HepG2 (cell line): ENCODE measurements around the gene RGS5. TPM values are rescaled to one million over a fixed set of nuclear protein-coding genes. Genes with fewer than 3 reads are reported as not detected.

Source experiments
- ATAC-seq: fragments of 200-7000 bp; cut with Tn5 transposase; 3 replicates; pipeline ENCODE4 v1.9.1; 2020; ENCODE audit warnings: mild to moderate bottlenecking, moderate library complexity
- BruUV-seq: library from RNA; stranded (reverse); fragments of 400-500 nt; replicated peaks from 2 replicates; lab custom pipeline; 2021; lab: Mats Ljungman, UMichigan
- CTCF ChIA-PET: fragments of 300-600 bp; formaldehyde crosslinking; extraction: SDS; loops from one replicate; lab custom pipeline; 2021; ENCODE audit warnings: low total read pairs, inconsistent platforms, low intra/inter-chr PET ratio; lab: Yijun Ruan, JAX
- POLR2A ChIA-PET: fragments of 350-600 bp; sonication (Branson Sonifier 250); formaldehyde crosslinking; loops from one replicate; lab custom pipeline; 2020; ENCODE audit warnings: antibody characterized with exemption, inconsistent platforms; lab: Yijun Ruan, JAX
- DNase-seq: peaks from one replicate; pipeline ENCODE4 v3.0.0-alpha.2; 2015; ENCODE audit warnings: low spot score
- FAIRE-seq: peaks from 3 replicates; lab custom pipeline; 2011; peaks lifted over from hg19 to GRCh38; lab: Jason Lieb, UNC
- H2AFZ ChIP-seq: one replicate; pipeline ENCODE4 v1.6.1; 2011; ENCODE audit warnings: low read length, inconsistent platforms
- H3K27ac ChIP-seq: fragments of 300-600 bp; 3 replicates; pipeline ENCODE4 v1.8.0; 2011; ENCODE audit warnings: mixed run types, mild to moderate bottlenecking, mixed read lengths, low read length, inconsistent platforms; ENCODE audit not compliant: insufficient read depth; ENCODE audit errors: extremely low read length
- H3K27me3 ChIP-seq, 2 experiments: fragments of 200-600 bp in 1 of 2; 2 replicates in 1 of 2; 3 replicates in 1 of 2; pipeline versions ENCODE4 v1.6.0 to v1.8.0; 2011; ENCODE audit warnings: low read length in 2 of 2, mild to moderate bottlenecking in 2 of 2, moderate library complexity in 2 of 2, inconsistent platforms in 1 of 2; ENCODE audit not compliant: insufficient read depth in 2 of 2, control insufficient read depth in 1 of 2
- H3K36me3 ChIP-seq, 2 experiments: fragments of 200-600 bp in 1 of 2; replicated peaks in 1 of 2; 2 replicates in 1 of 2; 3 replicates in 1 of 2; pipeline versions ENCODE4 v1.5.1 to v1.8.0; 2011; ENCODE audit warnings: low read length in 2 of 2, inconsistent platforms in 1 of 2; ENCODE audit not compliant: insufficient read depth in 2 of 2, control insufficient read depth in 1 of 2
- H3K4me1 ChIP-seq: 2 replicates; pipeline ENCODE4 v1.5.1; 2012; ENCODE audit warnings: low read length, inconsistent platforms; ENCODE audit not compliant: insufficient read depth
- H3K4me2 ChIP-seq: 2 replicates; pipeline ENCODE4 v1.6.0; 2011; ENCODE audit warnings: low read depth, low read length, inconsistent platforms
- H3K4me3 ChIP-seq, 3 experiments: fragments of 200-600 bp in 1 of 3; sonication (generic), shearing (Covaris generic) in 1 of 3; replicated peaks in 1 of 3; 2 replicates each; pipeline ENCODE4 v1.5.1; 2011 to 2016; ENCODE audit warnings: low read length in 3 of 3, inconsistent platforms in 2 of 3, low read depth in 2 of 3, mild to moderate bottlenecking in 2 of 3, control low read depth in 1 of 3, mixed read lengths in 1 of 3; ENCODE audit not compliant: insufficient read depth in 1 of 3
- H3K79me2 ChIP-seq: one replicate; pipeline ENCODE4 v1.6.1; 2011; ENCODE audit warnings: low read length, inconsistent platforms; ENCODE audit not compliant: insufficient read depth
- H3K9ac ChIP-seq: 2 replicates; pipeline ENCODE4 v1.6.0; 2011; ENCODE audit warnings: mild to moderate bottlenecking, low read depth, low read length, inconsistent platforms; ENCODE audit not compliant: insufficient read depth
- H3K9me3 ChIP-seq: 2 replicates; pipeline ENCODE4 v1.5.1; 2012; ENCODE audit warnings: mild to moderate bottlenecking, low read length
- H4K20me1 ChIP-seq: 2 replicates; pipeline ENCODE4 v1.6.0; 2011; ENCODE audit warnings: inconsistent platforms, mild to moderate bottlenecking, low read length, moderate library complexity; ENCODE audit not compliant: insufficient read depth
- CBX2 ChIP-seq, 2 experiments: fragments of 200-600 bp in 1 of 2; sonication (generic); formaldehyde crosslinking in 1 of 2; IDR thresholded peaks; 2 replicates each; pipeline versions ENCODE4 v1.7.0 to v1.8.1; 2018 to 2022; ENCODE audit warnings: low read depth in 2 of 2, low read length in 1 of 2, mild to moderate bottlenecking in 1 of 2, missing genetic modification reagents in 1 of 2
- DR1 ChIP-seq: sonication (generic); formaldehyde crosslinking; IDR thresholded peaks from 2 replicates; pipeline ENCODE4 v1.8.0; 2021; ENCODE audit warnings: mild to moderate bottlenecking, missing genetic modification reagents, inconsistent platforms
- E2F5 ChIP-seq: sonication (generic); formaldehyde crosslinking; conservative IDR thresholded peaks from 2 replicates; pipeline ENCODE4 v1.4.0; 2020; ENCODE audit warnings: missing genetic modification reagents
- MEIS2 ChIP-seq: sonication (generic); formaldehyde crosslinking; IDR thresholded peaks from 2 replicates; pipeline ENCODE4 v1.9.0; 2021; ENCODE audit warnings: mild to moderate bottlenecking, missing genetic modification reagents
- NR2F6 ChIP-seq, 2 experiments: IDR thresholded peaks; 2 replicates each; pipeline ENCODE4 v1.6.1; 2016; ENCODE audit warnings: antibody characterized with exemption in 1 of 2, mild to moderate bottlenecking in 1 of 2
- PITX1 ChIP-seq: sonication (generic); formaldehyde crosslinking; IDR thresholded peaks from 2 replicates; pipeline ENCODE4 v1.5.1; 2020; ENCODE audit warnings: mild to moderate bottlenecking, missing genetic modification reagents
- SNAPC5 ChIP-seq: sonication (generic); formaldehyde crosslinking; IDR thresholded peaks from 2 replicates; pipeline ENCODE4 v1.8.1; 2023; ENCODE audit warnings: mild to moderate bottlenecking, missing genetic modification reagents, borderline replicate concordance
- TEAD2 ChIP-seq: sonication (generic); formaldehyde crosslinking; IDR thresholded peaks from 2 replicates; pipeline ENCODE4 v1.9.0; 2021; ENCODE audit warnings: missing genetic modification reagents
- YEATS4 ChIP-seq: sonication (generic); formaldehyde crosslinking; IDR thresholded peaks from 2 replicates; pipeline ENCODE4 v1.4.0; 2020; ENCODE audit warnings: missing genetic modification reagents, borderline replicate concordance
- ZKSCAN8 ChIP-seq: IDR thresholded peaks from 2 replicates; pipeline ENCODE4 v1.6.1; 2016; ENCODE audit warnings: borderline replicate concordance, missing genetic modification reagents, missing compliant biosample characterization
- ZNF512B ChIP-seq: sonication (generic); formaldehyde crosslinking; IDR thresholded peaks from 2 replicates; pipeline ENCODE4 v1.5.1; 2020; ENCODE audit warnings: missing genetic modification reagents, mild to moderate bottlenecking, borderline replicate concordance
- ZNF576 ChIP-seq: sonication (generic); formaldehyde crosslinking; IDR thresholded peaks from 2 replicates; pipeline ENCODE4 v1.4.0; 2020; ENCODE audit warnings: mild to moderate bottlenecking, missing genetic modification reagents
- ZNF724P ChIP-seq: sonication (generic); formaldehyde crosslinking; IDR thresholded peaks from 2 replicates; pipeline ENCODE4 v1.8.0; 2022; ENCODE audit warnings: missing genetic modification reagents, borderline replicate concordance
- ZNF891 ChIP-seq: sonication (generic); formaldehyde crosslinking; IDR thresholded peaks from 2 replicates; pipeline ENCODE4 v1.5.0; 2020; ENCODE audit warnings: mild to moderate bottlenecking, missing genetic modification reagents
- ZSCAN20 ChIP-seq: sonication (generic); formaldehyde crosslinking; IDR thresholded peaks from 2 replicates; pipeline ENCODE4 v1.4.0; 2020; ENCODE audit warnings: missing genetic modification reagents, mild to moderate bottlenecking, borderline replicate concordance
- WGBS: methylation state at CpG from one replicate; pipeline ENCODE4 v1.1.6; 2017; ENCODE audit warnings: low lambda C conversion rate; 5-methylcytosine and 5-hydroxymethylcytosine counted together
- in situ Hi-C: cut with HindIII; loops from 2 replicates; pipeline ENCODE4 v1.10.0; 2017; ENCODE audit warnings: low pct_unique_long_range_greater_than_20kb; ENCODE audit not compliant: extremely low pct_ligation_motif_present
- intact Hi-C: fragments of 100-400 bp; cut with micrococcal nuclease; formaldehyde crosslinking; loops from one replicate; pipeline ENCODE4 v1.10.0; 2022; ENCODE audit not compliant: unreplicated experiment
- polyA plus RNA-seq, 8 experiments: library from polyadenylated mRNA; depleted of rRNA in 3 of 8; stranded (reverse) in 7 of 8; unstranded in 1 of 8; fragments of >200 nt; fragmentation: Illumina TruSeq in 4 of 8; extraction: Trizol in 4 of 8; gene quantifications; 2 replicates each; pipeline versions ENCODE4 v1.2.1 to v1.2.3, GENCODE V29; 2011 to 2016; ENCODE audit warnings: low read depth in 4 of 8, missing spikeins in 1 of 8, mixed read lengths in 1 of 8; ENCODE audit not compliant: insufficient read depth in 1 of 8
- total RNA-seq, 5 experiments: library from RNA; depleted of rRNA; stranded (reverse); fragments of >200 nt; fragmentation: Illumina TruSeq; extraction: Trizol; gene quantifications; 2 replicates each; pipeline ENCODE4 v1.2.3, GENCODE V29; 2016; ENCODE audit warnings: low read depth in 1 of 5

RGS5 gene
- total and polyA plus RNA-seq, 2 of the 13 experiments (the other 11 are each of a cell fraction or from before 2014, with no cell fraction given), result 1.9 to 2.3 TPM

- Histone ChIP-seq H3K4me1 (no peaks in the 10 kb centered on the region), H4K20me1 (no peaks in the 10 kb centered on the region), H2AFZ (no peak overlapping the region), H3K4me2 (no peak overlapping the region), H3K27me3 (no peaks in the 10 kb centered on the region), H3K79me2 (no peaks in the 10 kb centered on the region), H3K27ac (no peak overlapping the region), H3K9me3 (no peaks in the 10 kb centered on the region), H3K36me3 (no peaks in the 10 kb centered on the region), H3K9ac (no peak overlapping the region), H3K4me3 (no peak overlapping the region)
- BruUV-seq, result no TSS peak
- POLR2A ChIA-PET, result no interaction called here
- ATAC-seq (no peak), FAIRE-seq (no peak), DNase-seq (no peak)
- in situ Hi-C loops (no loop called here), intact Hi-C loops (no loop called here)
- CTCF ChIA-PET, result no interaction called here
- WGBS, result 20% methylated on average over 3 of the region's 3 CpGs
- TF ChIP-seq E2F5 (CRISPR knock-in tag), result no peak
- no peak for TF ChIP-seq ZSCAN20 (CRISPR knock-in tag)
- TF ChIP-seq ZNF891 (CRISPR knock-in tag), result no peak
- TF ChIP-seq CBX2 (IDR thresholded peaks at IDR 0.05; ENCODE audit: low read depth, low read length), result no peak
- TF ChIP-seq CBX2 (CRISPR knock-in tag; IDR thresholded peaks at IDR 0.05; ENCODE audit: low read depth), result no peak
- no peak for TF ChIP-seq ZKSCAN8 (CRISPR knock-in tag)
These were observed 13.8 kb downstream of the RGS5 start for GRCh38 chr1:163188947-163189346.

GRCh38 chr1:163187849-163188248 lies 14.9 kb downstream of the RGS5 start:
- Histone ChIP-seq H2AFZ (no peak overlapping the region), H3K27ac (no peak overlapping the region), H3K27me3 (no peaks in the 10 kb centered on the region), H3K36me3 (no peaks in the 10 kb centered on the region), H3K9ac (no peak overlapping the region), H4K20me1 (no peaks in the 10 kb centered on the region), H3K4me1 (no peaks in the 10 kb centered on the region)
- BruUV-seq, result no TSS peak
- intact Hi-C loops, result no loop called here
- no peak for DNase-seq
- ChIA-PET POLR2A (no interaction called here), CTCF (no interaction called here)
- TF ChIP-seq ZNF512B (CRISPR knock-in tag), result no peak
- TF ChIP-seq MEIS2 (CRISPR knock-in tag), result no peak
- no peak for TF ChIP-seq PITX1 (CRISPR knock-in tag)
- no peak for TF ChIP-seq NR2F6 (IDR thresholded peaks at IDR 0.05)
- TF ChIP-seq NR2F6 (CRISPR knock-in tag; IDR thresholded peaks at IDR 0.05), result no peak
- no peak for TF ChIP-seq ZNF724P (CRISPR knock-in tag)
- no peak for TF ChIP-seq YEATS4
- no peak for TF ChIP-seq SNAPC5 (CRISPR knock-in tag)
- no peak for TF ChIP-seq DR1
- TF ChIP-seq TEAD2 (CRISPR knock-in tag), result no peak
- no peak for TF ChIP-seq ZNF576
- TF ChIP-seq, all 625 proteins: peak for 0
- Histone ChIP-seq H3K9me3 (no peaks in the 10 kb centered on the region), H3K4me3 (no peak overlapping the region), H3K79me2 (no peaks in the 10 kb centered on the region), H3K4me2 (no peak overlapping the region)
- no peak for ATAC-seq
- 37% methylated on average over 6 of the region's 6 CpGs for WGBS
- in situ Hi-C loops, result no loop called here
- no peak for FAIRE-seq
